ENCODE results near the gene TSHZ3.

- TF ChIP-seq, protein P1, sequence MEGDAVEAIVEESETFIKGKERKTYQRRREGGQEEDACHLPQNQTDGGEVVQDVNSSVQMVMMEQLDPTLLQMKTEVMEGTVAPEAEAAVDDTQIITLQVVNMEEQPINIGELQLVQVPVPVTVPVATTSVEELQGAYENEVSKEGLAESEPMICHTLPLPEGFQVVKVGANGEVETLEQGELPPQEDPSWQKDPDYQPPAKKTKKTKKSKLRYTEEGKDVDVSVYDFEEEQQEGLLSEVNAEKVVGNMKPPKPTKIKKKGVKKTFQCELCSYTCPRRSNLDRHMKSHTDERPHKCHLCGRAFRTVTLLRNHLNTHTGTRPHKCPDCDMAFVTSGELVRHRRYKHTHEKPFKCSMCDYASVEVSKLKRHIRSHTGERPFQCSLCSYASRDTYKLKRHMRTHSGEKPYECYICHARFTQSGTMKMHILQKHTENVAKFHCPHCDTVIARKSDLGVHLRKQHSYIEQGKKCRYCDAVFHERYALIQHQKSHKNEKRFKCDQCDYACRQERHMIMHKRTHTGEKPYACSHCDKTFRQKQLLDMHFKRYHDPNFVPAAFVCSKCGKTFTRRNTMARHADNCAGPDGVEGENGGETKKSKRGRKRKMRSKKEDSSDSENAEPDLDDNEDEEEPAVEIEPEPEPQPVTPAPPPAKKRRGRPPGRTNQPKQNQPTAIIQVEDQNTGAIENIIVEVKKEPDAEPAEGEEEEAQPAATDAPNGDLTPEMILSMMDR (conservative IDR thresholded peaks at IDR 0.05; ENCODE audit: low read depth, low read length): no peak
- no peak for TF ChIP-seq EZH2 (IDR thresholded peaks at IDR 0.05; ENCODE audit: borderline replicate concordance, low read depth, low read length, poor library complexity, severe bottlenecking)
Observed at GRCh38 chr19:31264041-31264778, 85.0 kb downstream of the TSHZ3 start.
